HG02970 (cell line): ENCODE results near the gene PPM1F.
"Not testable (repeated sequence)": the region's sequence is repeated elsewhere in the genome, so short reads cannot be mapped to it uniquely, and the experiment has no call there.

Experiments
- ATAC-seq: cut with Tn5 transposase; IDR thresholded peaks from one replicate; pipeline ENCODE4 v1.9.1; 2021; ENCODE audit warnings: mild to moderate bottlenecking, moderate library complexity, moderate number of reproducible peaks; ENCODE audit not compliant: unreplicated experiment, low FRiP score

Gene PPM1F

GRCh38 chr22:21903283-21903682 lies 49.4 kb downstream of the PPM1F start:
- no peak for ATAC-seq

- ATAC-seq: no peak
These were observed 50.2 kb downstream of the PPM1F start for GRCh38 chr22:21902296-21903087.

- ATAC-seq: no peak
These were observed 54.2 kb downstream of the PPM1F start for GRCh38 chr22:21898354-21898896.

- ATAC-seq: no peak
These were observed 55.6 kb downstream of the PPM1F start for GRCh38 chr22:21896951-21897513.

GRCh38 chr22:21896275-21896674 lies 56.4 kb downstream of the PPM1F start:
- not testable (repeated sequence) for ATAC-seq

- ATAC-seq: no peak
These were observed 57.8 kb downstream of the PPM1F start for GRCh38 chr22:21894799-21895198.

GRCh38 chr22:21889251-21889990 lies 63.2 kb downstream of the PPM1F start:
- ATAC-seq: no peak

- ATAC-seq: no peak
These were observed 64.8 kb downstream of the PPM1F start for GRCh38 chr22:21887841-21888240.

- ATAC-seq: not testable (repeated sequence)
These were observed 68.7 kb downstream of the PPM1F start for GRCh38 chr22:21883930-21884329.

- ATAC-seq: not testable (repeated sequence)
These were observed 69.8 kb downstream of the PPM1F start for GRCh38 chr22:21882754-21883333.

GRCh38 chr22:21881841-21882753 lies 70.6 kb downstream of the PPM1F start:
- no peak for ATAC-seq

GRCh38 chr22:21876486-21877176 lies 76.0 kb downstream of the PPM1F start:
- no peak for ATAC-seq

GRCh38 chr22:21874953-21875352 lies 77.7 kb downstream of the PPM1F start:
- not testable (repeated sequence) for ATAC-seq

GRCh38 chr22:21873619-21874018 lies 79.0 kb downstream of the PPM1F start:
- ATAC-seq: no peak

- ATAC-seq: not testable (repeated sequence)
These were observed 79.9 kb downstream of the PPM1F start for GRCh38 chr22:21872741-21873140.
